SK-N-SH (cell line): ENCODE results near the gene TMEM134. TPM values are rescaled to one million over a fixed set of nuclear protein-coding genes. Genes with fewer than 3 reads are reported as not detected.

Experiments
- CTCF ChIA-PET: fragments of 300-600, 350-600 bp; formaldehyde crosslinking; extraction: SDS; loops from one replicate; lab custom pipeline; 2021; lab: Yijun Ruan, JAX
- POLR2A ChIA-PET: fragments of 350-600 bp; sonication (Branson Sonifier 250); formaldehyde crosslinking; extraction: SDS; loops from one replicate; lab custom pipeline; 2020; ENCODE audit warnings: antibody characterized with exemption, inconsistent platforms; lab: Yijun Ruan, JAX
- DNase-seq: peaks from one replicate; pipeline ENCODE4 v3.0.0; 2012
- H2AFZ ChIP-seq: fragments of 200-600 bp; sonication (generic); 2 replicates; pipeline ENCODE4 v1.8.1; 2016; ENCODE audit warnings: antibody characterized with exemption, mild to moderate bottlenecking, low read depth
- H3F3A ChIP-seq: fragments of 200-600 bp; sonication (generic); replicated peaks from 2 replicates; pipeline ENCODE3; 2016; ENCODE audit warnings: antibody characterized with exemption, mild to moderate bottlenecking; ENCODE audit not compliant: insufficient read depth
- H3K27ac ChIP-seq, 2 experiments: fragments of 200-500 bp in 1 of 2; fragments of 200-600 bp in 1 of 2; sonication (Bioruptor generic) in 1 of 2; sonication (generic), shearing (Covaris generic) in 1 of 2; 2 replicates each; pipeline versions ENCODE4 v1.5.1 to v1.6.1; 2014 to 2016; ENCODE audit warnings: low read depth in 2 of 2, inconsistent platforms in 1 of 2, low read length in 1 of 2, mild to moderate bottlenecking in 1 of 2, mixed read lengths in 1 of 2
- H3K27me3 ChIP-seq: fragments of 200-600 bp; sonication (generic), shearing (Covaris generic); 2 replicates; pipeline ENCODE4 v1.6.1; 2016; ENCODE audit warnings: mixed run types; ENCODE audit not compliant: insufficient read depth
- H3K36me3 ChIP-seq, 2 experiments: fragments of 200-500 bp in 1 of 2; fragments of 200-600 bp in 1 of 2; sonication (Bioruptor generic) in 1 of 2; sonication (generic) in 1 of 2; replicated peaks in 1 of 2; 2 replicates each; pipeline versions ENCODE3 to v1.5.1; 2014 to 2016; ENCODE audit warnings: low read length in 1 of 2, mild to moderate bottlenecking in 1 of 2; ENCODE audit not compliant: insufficient read depth in 2 of 2, control insufficient read depth in 1 of 2
- H3K4me1 ChIP-seq, 2 experiments: fragments of 200-500 bp in 1 of 2; fragments of 200-600 bp in 1 of 2; sonication (Bioruptor generic) in 1 of 2; sonication (generic), shearing (Covaris generic) in 1 of 2; 2 replicates each; pipeline versions ENCODE4 v1.5.1 to v1.6.1; 2014 to 2016; ENCODE audit warnings: low read depth in 1 of 2, low read length in 1 of 2, mixed run types in 1 of 2; ENCODE audit not compliant: insufficient read depth in 2 of 2, control insufficient read depth in 1 of 2
- H3K4me2 ChIP-seq: fragments of 200-600 bp; sonication (generic), shearing (Covaris generic); 2 replicates; pipeline ENCODE4 v1.6.1; 2017; ENCODE audit warnings: mixed run types
- H3K4me3 ChIP-seq, 2 experiments: fragments of 200-500 bp in 1 of 2; fragments of 200-600 bp in 1 of 2; sonication (Bioruptor generic) in 1 of 2; sonication (generic), shearing (Covaris generic) in 1 of 2; 2 replicates each; pipeline versions ENCODE4 v1.5.1 to v1.8.1; 2014 to 2016; ENCODE audit warnings: low read depth in 2 of 2, inconsistent platforms in 1 of 2, low read length in 1 of 2, mild to moderate bottlenecking in 1 of 2, mixed read lengths in 1 of 2, moderate library complexity in 1 of 2
- H3K79me2 ChIP-seq: fragments of 200-600 bp; sonication (generic); 2 replicates; pipeline ENCODE4 v1.8.1; 2017; ENCODE audit warnings: mild to moderate bottlenecking; ENCODE audit not compliant: insufficient read depth
- H3K9ac ChIP-seq: fragments of 200-600 bp; sonication (generic); 2 replicates; pipeline ENCODE4 v1.6.1; 2017; ENCODE audit warnings: mixed run types
- H3K9me2 ChIP-seq: fragments of 200-600 bp; sonication (generic); 2 replicates; pipeline ENCODE4 v1.6.1; 2017; ENCODE audit warnings: mixed run types
- H3K9me3 ChIP-seq: fragments of 200-600 bp; sonication (generic); 2 replicates; pipeline ENCODE4 v1.6.1; 2017; ENCODE audit warnings: mixed run types, mild to moderate bottlenecking, moderate library complexity
- H4K20me1 ChIP-seq: fragments of 200-600 bp; sonication (generic); 2 replicates; pipeline ENCODE4 v1.6.1; 2017; ENCODE audit warnings: mild to moderate bottlenecking, mixed run types; ENCODE audit not compliant: insufficient read depth
- CTCF ChIP-seq: fragments of 200-600 bp; sonication (generic); IDR thresholded peaks from 2 replicates; pipeline ENCODE4 v1.6.1; 2017; ENCODE audit warnings: antibody characterized with exemption, mild to moderate bottlenecking, moderate library complexity
- EP300 ChIP-seq, 2 experiments: IDR thresholded peaks; 2 replicates each; pipeline versions ENCODE4 v1.4.0 to v1.6.1; 2012; ENCODE audit warnings: borderline replicate concordance in 1 of 2, low read depth in 1 of 2, low read length in 1 of 2
- FOXM1 ChIP-seq: IDR thresholded peaks from 2 replicates; pipeline ENCODE4 v1.4.0; 2012; ENCODE audit warnings: low read depth, mild to moderate bottlenecking
- GABPA ChIP-seq: IDR thresholded peaks from 2 replicates; pipeline ENCODE4 v1.4.0; 2012; ENCODE audit warnings: low read depth, mild to moderate bottlenecking
- MEF2A ChIP-seq: IDR thresholded peaks from 2 replicates; pipeline ENCODE4 v1.4.0; 2012; ENCODE audit warnings: low read depth, borderline replicate concordance
- MXI1 ChIP-seq: IDR thresholded peaks from 2 replicates; pipeline ENCODE4 v1.6.1; 2012; ENCODE audit warnings: mild to moderate bottlenecking, low read depth, low read length, improper control_type of control experiment
- NFIC ChIP-seq: IDR thresholded peaks from 2 replicates; pipeline ENCODE4 v1.4.0; 2012; ENCODE audit warnings: borderline replicate concordance
- PBX3 ChIP-seq: IDR thresholded peaks from 2 replicates; pipeline ENCODE4; 2012
- POLR2AphosphoS5 ChIP-seq: IDR thresholded peaks from 2 replicates; pipeline ENCODE4 v1.6.1; 2012; ENCODE audit warnings: low read depth, low read length
- RAD21 ChIP-seq: IDR thresholded peaks from 2 replicates; pipeline ENCODE4 v1.6.1; 2012; ENCODE audit warnings: mild to moderate bottlenecking, low read length
- TAF1 ChIP-seq: IDR thresholded peaks from 2 replicates; pipeline ENCODE4 v1.6.1; 2012; ENCODE audit warnings: low read depth, mild to moderate bottlenecking, low read length, moderate library complexity, borderline replicate concordance
- TCF12 ChIP-seq: IDR thresholded peaks from 2 replicates; pipeline ENCODE4 v1.4.0; 2012
- TEAD4 ChIP-seq: IDR thresholded peaks from 2 replicates; pipeline ENCODE4 v1.4.0; 2012; ENCODE audit warnings: mild to moderate bottlenecking, borderline replicate concordance; ENCODE audit not compliant: insufficient read depth
- YY1 ChIP-seq: IDR thresholded peaks from 2 replicates; pipeline ENCODE4 v1.4.0; 2012; ENCODE audit warnings: low read depth, mild to moderate bottlenecking
- ZBTB33 ChIP-seq: IDR thresholded peaks from 2 replicates; pipeline ENCODE4 v1.4.0; 2012; ENCODE audit warnings: low read depth, borderline replicate concordance
- WGBS: methylation state at CpG from one replicate; pipeline ENCODE4 v1.1.6; 2017; ENCODE audit warnings: low lambda C conversion rate; 5-methylcytosine and 5-hydroxymethylcytosine counted together
- polyA plus RNA-seq, 3 experiments: library from polyadenylated mRNA; depleted of rRNA; stranded (reverse); fragments of >200 nt; gene quantifications; 2 replicates each; pipeline ENCODE4 v1.2.3, GENCODE V29; 2012

Gene TMEM134
- polyA plus RNA-seq, 1 of the 3 experiments (the other 2 are of a cell fraction), result 132 TPM

GRCh38 chr11:67437082-67437808 lies 31.8 kb downstream of the TMEM134 start, which contains the start of gene PTPRCAP:
PTPRCAP (minus strand) TSS chr11:67437682; CDS start chr11:67437619, 63 bp downstream.
- CTCF ChIA-PET, result no interaction called here
- Histone ChIP-seq H3K9me2 (no peaks in the 10 kb centered on the region), H3K36me3 (peaks cover 3 to 54% of the 10 kb centered on the region in 2 experiments), H2AFZ (no peak within 1 kb of the TSS), H3K27ac (no peak within 1 kb of the TSS), H3K4me1 (peaks cover 0 to 5% of the 10 kb centered on the region in 2 experiments; a peak in 2 of 4 replicates), H3K9ac (no peak within 1 kb of the TSS), H3K4me2 (no peak within 1 kb of the TSS), H3K9me3 (no peaks in the 10 kb centered on the region), H3K27me3 (no peaks in the 10 kb centered on the region), H3F3A (no peaks in the 10 kb centered on the region), H3K4me3 (no peak within 1 kb of the TSS), H4K20me1 (no peaks in the 10 kb centered on the region), H3K79me2 (peaks cover 2% of the 10 kb centered on the region; the same call in 1 of the 2 replicates)
- TF ChIP-seq TEAD4, result no peak
- TF ChIP-seq MXI1, result no peak
- POLR2A ChIA-PET, result interaction anchor here (1.0 kb wide), 1 partner anchor 9 kb away, joined by 3 read pairs; the partner anchor contains the start of gene RPS6KB2
- DNase-seq, result no peak
- WGBS, result 88% methylated on average over 5 of the region's 26 CpGs

- 79% methylated on average over 6 of the region's 6 CpGs for WGBS
- Histone ChIP-seq H3K4me1 (no peaks in the 10 kb centered on the region), H3K9me3 (no peaks in the 10 kb centered on the region), H3K36me3 (peaks cover 3 to 56% of the 10 kb centered on the region in 2 experiments), H3K4me3 (no peak overlapping the region), H3K27me3 (no peaks in the 10 kb centered on the region), H3K9me2 (no peaks in the 10 kb centered on the region), H3K9ac (no peak overlapping the region), H4K20me1 (no peaks in the 10 kb centered on the region), H3K4me2 (no peak overlapping the region), H3F3A (no peaks in the 10 kb centered on the region), H3K79me2 (no peaks in the 10 kb centered on the region), H2AFZ (no peak overlapping the region), H3K27ac (no peak overlapping the region)
- POLR2A ChIA-PET, result interaction anchor here (1.0 kb wide), 1 partner anchor 8 kb away, joined by 3 read pairs; the partner anchor contains the start of gene RPS6KB2
- DNase-seq, result no peak
- TF ChIP-seq NFIC, result no peak
- TF ChIP-seq PBX3, result no peak
- TF ChIP-seq TAF1, result no peak
- no peak for TF ChIP-seq POLR2AphosphoS5
- TF ChIP-seq CTCF, result no peak
- TF ChIP-seq ZBTB33, result no peak
- TF ChIP-seq FOXM1, result no peak
- TF ChIP-seq EP300 (IDR thresholded peaks at IDR 0.05; ENCODE audit: borderline replicate concordance in 1 of 2, low read depth in 1 of 2, low read length in 1 of 2), result no peak
- TF ChIP-seq RAD21, result no peak
- TF ChIP-seq TCF12, result no peak
- TF ChIP-seq YY1, result no peak
- no peak for TF ChIP-seq GABPA
- no peak for TF ChIP-seq MEF2A
- CTCF ChIA-PET, result no interaction called here
Measured at GRCh38 chr11:67436459-67437081, 32.5 kb downstream of the TMEM134 start.
